ENCODE results near the gene TSPAN1.
"Not testable (repeated sequence)": the region's sequence is repeated elsewhere in the genome, so short reads cannot be mapped to it uniquely, and the experiment has no call there.

The TSPAN1 gene

DNA sequence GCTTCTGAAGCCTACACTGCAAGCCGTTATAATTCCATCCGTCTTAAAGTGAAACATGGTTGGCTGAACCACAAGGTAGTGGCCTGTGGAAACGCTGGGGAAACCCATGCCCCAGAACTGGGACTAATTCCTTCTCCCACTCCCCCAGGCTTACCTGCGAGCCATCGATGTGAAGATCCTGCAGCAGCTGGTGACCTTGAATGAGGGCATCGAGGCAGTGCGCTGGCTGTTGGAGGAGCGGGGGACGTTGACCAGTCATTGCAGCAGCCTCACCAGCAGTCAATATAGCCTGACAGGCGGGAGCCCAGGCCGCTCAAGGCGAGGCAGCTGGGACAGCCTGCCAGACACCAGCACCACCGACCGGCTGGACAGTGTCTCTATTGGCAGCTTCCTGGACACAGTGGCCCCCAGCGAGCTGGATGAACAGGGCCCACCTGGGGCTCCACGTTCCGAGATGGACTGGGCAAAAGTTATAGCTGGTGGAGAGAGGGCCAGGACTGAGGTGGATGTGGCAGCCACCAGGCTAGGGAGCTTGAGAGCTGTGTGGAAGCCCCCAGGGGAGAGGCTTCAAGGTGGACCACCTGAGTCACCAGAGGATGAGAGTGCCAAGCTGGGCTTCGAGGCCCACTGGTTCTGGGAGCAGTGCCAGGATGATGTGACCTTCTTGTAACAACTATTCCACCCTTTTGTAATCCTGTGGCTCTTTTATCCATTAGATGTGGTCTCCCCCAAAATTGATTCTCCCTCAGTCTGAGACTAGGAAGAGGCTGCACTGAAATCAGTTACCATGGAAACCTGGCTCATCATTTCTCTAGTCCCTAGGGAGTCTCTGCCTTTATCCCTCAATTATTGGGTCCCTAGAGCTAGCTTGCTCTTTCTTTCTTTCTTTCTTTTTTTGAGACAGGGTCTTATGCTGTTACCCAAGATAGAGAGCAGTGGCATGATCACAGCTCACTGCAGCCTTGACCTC lies 44.9 kb downstream of the TSPAN1 start:
- no peak for DNase-seq (ENCODE audit: low read depth)

DNA sequence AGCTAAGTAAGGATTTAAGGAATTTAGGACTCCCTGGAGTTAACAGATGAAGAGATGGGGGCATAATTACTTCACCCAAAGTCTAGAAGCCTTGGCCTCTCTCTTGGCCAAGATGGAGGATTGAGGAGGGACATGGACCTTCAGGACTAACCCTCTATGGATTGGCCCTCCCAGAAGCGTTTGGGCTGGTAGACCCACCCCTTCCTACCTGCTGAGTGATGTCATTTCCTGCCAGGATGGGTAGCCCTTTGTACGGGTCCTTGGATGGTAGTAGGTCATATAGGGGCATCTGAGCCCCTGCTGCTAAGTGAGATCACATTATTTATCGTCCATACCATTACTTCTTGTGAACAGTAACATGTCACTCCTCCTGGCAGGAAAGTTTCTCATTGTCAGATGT lies 45.9 kb downstream of the TSPAN1 start:
- DNase-seq (ENCODE audit: low read depth): no peak

DNA sequence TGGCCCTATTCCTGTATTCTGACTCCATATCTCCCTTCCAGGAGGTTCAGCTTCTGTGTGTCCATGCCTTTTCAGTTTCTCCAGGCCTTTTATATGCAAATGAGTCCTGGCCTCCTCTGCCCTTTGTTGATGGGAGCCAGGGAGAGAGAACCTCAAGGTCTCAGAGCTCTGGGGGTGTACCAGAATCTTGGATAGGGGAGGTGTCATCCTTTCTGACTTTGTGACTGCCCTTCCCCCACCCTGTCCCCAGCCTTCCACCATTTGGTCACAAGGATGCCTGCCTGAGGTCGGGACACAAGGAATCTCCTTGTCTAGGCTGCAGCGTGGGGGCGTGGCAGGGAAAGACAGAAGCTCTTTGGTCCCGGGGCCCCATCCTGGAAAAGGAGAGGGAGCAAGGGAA lies 46.9 kb downstream of the TSPAN1 start:
- DNase-seq (ENCODE audit: low read depth): no peak

DNA sequence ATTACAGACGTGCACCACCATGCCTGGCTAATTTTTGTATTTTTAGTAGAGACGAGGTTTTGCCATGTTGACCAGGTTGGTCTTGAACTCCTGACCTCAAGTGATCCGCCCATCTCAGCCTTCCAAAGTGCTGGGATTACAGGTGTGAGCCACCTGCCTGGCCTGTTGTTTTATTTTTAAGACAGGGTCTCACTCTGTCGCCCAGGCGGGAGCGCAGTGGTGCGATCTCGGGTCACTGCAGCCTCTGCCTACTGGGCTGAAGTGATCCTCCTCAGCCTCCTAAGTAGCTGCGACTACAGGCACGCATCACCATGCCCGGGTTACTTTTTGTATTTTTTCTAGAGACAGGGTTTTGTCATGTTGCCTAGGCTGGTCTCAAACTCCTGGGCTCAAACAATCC lies 48.2 kb downstream of the TSPAN1 start:
- DNase-seq (ENCODE audit: low read depth): not testable (repeated sequence)

DNA sequence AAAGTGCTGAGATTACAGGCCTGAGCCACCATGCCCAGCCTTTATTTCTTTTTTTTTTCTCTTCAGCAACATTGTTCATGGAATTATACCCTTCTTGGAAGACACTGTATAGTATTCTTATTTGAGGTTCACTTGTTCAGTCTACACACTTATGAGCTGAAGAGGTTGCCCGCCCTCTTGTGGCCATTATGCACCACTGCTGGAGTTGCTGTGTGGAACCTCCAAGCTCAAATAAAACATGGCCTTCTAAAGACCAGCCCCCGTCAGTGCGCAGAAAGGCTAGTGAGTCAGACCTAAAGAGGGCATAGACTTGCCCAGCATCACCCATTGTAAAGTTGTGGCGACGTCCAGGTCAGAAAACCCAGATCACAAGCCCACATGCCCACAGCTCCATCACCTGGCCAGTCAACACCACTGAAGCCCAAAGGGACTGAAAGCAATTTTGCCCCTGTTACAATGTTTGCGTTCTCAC lies 48.6 kb downstream of the TSPAN1 start:
- DNase-seq (ENCODE audit: low read depth): peak; percentile 58

DNA sequence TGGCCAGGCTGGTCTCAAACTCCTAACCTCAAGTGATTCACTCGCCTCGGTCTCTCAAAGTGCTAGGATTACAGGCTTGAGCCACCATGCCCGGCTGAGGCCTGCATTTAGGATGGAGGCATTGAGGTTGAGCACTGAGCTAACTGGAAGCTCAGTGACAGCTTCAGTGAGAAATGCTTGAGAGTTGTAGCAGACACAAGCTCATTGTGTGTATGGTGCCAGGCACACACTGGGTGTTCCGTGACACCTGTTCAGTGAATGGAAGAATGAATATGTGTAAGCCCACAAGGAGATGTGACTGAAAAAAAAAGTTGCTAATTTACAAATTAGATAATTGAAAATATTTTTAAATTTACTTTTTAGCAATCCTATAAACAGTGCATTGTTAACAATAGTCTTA lies 50.1 kb downstream of the TSPAN1 start:
- DNase-seq (ENCODE audit: low read depth): no peak

DNA sequence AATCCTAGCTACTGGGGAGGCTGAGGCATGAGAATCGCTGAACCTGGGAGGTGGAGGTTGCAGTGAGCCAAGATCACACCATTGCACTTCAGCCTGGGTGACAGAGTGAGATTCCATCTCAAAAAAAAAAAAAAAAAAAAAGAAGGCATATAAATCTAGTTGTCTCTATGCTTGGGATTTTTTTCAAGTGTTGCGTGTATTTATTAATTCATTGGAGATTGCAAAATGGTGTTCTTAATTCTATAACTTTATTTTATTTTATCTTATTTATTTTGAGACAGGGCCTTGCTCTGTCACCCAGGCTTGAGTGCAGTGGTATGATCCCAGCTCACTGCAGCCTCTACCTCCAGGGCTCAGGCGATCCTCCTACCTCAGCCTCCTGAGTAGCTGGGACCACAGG lies 56.3 kb downstream of the TSPAN1 start:
- not testable (repeated sequence) for DNase-seq (ENCODE audit: low read depth)
